Activated naive CD4-positive, alpha-beta T cell (primary cell): ENCODE results near the gene CREB3L1.
A peak's percentile ranks its signal among the peaks of the same experiment; 100 is the strongest.

Experiments used
- DNase-seq, 4 experiments: peaks; one replicate each; lab custom pipeline; 2025; lab: John Stamatoyannopoulos, UW

The CREB3L1 gene

DNA sequence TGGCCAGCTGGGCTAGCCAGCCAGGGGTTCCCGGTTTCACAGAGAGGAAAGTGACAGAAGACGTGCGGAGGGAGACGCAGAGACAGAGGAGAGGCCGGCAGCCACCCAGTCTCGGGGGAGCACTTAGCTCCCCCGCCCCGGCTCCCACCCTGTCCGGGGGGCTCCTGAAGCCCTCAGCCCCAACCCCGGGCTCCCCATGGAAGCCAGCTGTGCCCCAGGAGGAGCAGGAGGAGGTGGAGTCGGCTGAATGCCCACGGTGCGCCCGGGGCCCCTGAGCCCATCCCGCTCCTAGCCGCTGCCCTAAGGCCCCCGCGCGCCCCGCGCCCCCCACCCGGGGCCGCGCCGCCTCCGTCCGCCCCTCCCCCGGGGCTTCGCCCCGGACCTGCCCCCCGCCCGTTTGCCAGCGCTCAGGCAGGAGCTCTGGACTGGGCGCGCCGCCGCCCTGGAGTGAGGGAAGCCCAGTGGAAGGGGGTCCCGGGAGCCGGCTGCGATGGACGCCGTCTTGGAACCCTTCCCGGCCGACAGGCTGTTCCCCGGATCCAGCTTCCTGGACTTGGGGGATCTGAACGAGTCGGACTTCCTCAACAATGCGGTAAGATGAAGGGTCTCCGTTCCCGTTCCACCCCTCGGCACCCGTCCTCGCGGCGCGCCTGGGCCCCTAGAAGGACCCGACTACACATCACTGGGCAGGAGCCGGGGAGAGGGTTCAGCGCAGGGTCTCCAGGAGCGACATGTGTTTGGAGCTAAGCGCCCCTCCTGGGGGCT, at the start of gene CREB3L1:
TSS of gene CREB3L1 (plus strand) at position 41 of the 765 bp plus-strand sequence. CDS start at position 491, 450 bp downstream.
- no peak for DNase-seq

DNA sequence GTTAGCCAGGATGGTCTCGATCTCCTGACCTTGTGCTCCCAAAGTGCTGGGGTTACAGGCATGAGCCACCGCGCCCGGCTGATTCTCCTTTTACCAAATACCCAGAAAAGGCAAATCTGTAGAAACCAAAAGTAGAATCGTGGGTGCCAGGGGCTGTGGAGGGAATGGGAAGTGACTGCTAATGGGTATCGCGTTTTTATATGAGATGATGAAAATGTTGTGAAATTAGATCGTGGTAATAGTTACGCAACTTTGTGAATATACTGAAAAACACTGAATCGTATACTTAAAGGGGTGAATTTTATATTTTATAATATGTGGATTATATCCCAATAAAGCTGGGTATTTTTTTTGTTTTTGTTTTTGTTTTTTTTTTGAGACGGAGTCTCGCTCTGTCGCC, 48.2 kb upstream of the CREB3L1 start:
- no peak for DNase-seq

GRCh38 chr11:46234311-46234710, 43.2 kb upstream of the CREB3L1 start:
- DNase-seq = no peak

GRCh38 chr11:46235777-46236688, 41.4 kb upstream of the CREB3L1 start:
- no peak for DNase-seq

DNA sequence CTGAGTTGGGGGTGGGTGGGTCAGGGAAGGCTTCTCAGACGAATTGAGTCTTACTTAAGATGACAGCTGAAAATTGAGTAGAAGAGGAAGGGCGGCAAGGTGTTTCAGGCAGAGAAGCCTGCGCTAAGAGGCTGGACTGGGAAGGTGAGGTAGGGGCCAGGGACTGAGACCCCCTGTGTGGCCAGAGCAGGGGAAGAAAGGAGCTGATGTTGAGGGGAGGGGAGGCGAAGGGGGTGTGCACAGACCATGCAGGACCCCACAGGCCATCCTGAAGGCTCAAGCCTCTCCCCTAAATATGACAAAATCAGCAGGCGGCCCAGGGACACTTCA, 40.6 kb upstream of the CREB3L1 start:
- no peak for DNase-seq

DNA sequence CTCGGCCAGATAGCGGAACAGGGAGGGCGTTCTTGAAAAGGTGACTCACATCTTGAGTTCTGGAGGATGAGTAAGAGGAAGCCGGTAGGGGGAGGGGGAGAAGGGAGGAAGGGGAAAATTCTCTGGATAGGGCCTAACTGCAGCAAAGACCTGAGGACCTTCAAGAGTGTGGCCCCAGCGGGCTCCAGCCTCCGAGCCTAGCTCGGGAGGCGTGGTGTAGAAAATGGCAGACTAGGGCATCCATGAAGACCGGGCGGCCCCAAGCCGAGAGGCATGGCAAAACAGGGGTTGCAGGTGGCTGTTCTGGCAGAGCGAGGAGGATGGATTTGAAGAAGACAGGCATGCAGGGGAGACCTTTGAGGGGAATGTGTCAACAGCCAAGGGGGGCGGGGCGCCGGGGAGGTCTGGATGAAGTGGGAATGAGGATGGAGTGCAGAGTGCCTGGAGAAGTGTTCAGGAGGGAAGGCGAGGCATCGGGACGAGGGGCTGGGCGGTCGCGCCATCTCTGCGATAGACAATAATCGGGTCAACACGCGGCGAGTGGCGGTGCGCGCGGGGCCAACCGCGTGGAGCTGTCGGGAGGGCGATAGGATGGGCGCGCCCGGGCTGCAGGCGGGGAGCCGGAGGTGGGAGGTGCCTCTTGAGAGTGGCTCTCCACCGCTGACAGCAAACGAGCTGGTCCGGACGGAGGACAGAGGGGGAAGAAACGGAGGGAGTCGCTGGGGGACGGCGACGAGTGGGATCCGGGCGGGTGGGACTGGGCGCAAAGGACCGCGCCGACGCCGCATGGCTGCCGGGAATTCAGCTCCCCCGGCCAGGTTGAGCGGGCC, 40.0 kb upstream of the CREB3L1 start:
- DNase-seq = peak in 3 of 4 experiments; percentile 16 to 43 (median 24)

GRCh38 chr11:46238078-46238966, 39.1 kb upstream of the CREB3L1 start:
- DNase-seq = peak in 3 of 4 experiments; percentile 11 to 36 (median 25)

GRCh38 chr11:46238967-46239800, 38.3 kb upstream of the CREB3L1 start:
- DNase-seq = peak; percentile 52 to 78 (median 68)

- DNase-seq = no peak
Measured at GRCh38 chr11:46239801-46240061, 37.7 kb upstream of the CREB3L1 start.

GRCh38 chr11:46240371-46240770, 37.1 kb upstream of the CREB3L1 start:
- DNase-seq = no peak

GRCh38 chr11:46240861-46241260, 36.6 kb upstream of the CREB3L1 start:
- no peak for DNase-seq

GRCh38 chr11:46242041-46242951, 35.2 kb upstream of the CREB3L1 start:
- DNase-seq = no peak

GRCh38 chr11:46242952-46243795, 34.3 kb upstream of the CREB3L1 start:
- peak; percentile 49 to 81 (median 73) for DNase-seq

- no peak for DNase-seq
Measured at GRCh38 chr11:46243796-46244109, 33.7 kb upstream of the CREB3L1 start.

DNA sequence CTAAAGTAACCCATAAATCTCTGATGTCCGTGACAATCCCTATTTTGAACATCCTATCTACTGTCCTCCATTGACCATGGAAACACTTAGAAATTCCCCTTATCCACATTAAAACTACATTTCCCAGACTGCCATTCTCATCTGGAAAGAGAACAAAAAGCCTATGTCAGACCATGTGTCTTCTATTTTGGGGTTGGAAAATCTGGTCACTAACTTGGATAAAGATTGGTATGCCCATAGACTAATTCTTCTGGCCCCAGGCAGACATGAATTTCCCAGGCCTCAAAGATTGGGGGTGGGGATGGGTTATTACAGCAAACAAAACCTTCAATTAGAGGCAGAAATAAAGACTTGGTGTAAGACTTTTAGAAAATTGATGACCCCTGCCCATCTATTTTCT, 30.9 kb upstream of the CREB3L1 start:
- DNase-seq = no peak

DNA sequence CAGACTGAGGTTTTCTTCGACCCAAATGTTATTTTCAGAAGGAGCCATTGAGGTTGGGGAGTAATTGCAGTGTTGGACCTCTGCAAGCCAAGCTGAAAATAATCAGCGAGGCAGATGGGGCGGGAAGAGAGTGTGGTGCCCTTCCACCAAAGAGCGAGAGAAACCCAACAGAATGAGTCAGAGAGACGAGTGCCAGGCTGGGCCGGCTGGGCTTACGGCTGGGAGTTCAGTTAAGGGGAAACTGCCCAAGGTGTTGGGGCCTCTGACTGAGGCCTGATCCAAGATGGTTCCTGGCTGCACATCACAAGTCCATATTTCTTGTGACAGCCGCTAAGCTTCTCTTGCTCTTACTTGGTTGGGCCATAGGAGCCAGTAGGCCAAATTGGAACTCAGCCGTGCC, 30.4 kb upstream of the CREB3L1 start:
- no peak for DNase-seq

GRCh38 chr11:46247659-46248058, 29.8 kb upstream of the CREB3L1 start:
- DNase-seq = peak in 1 of 4 experiments; percentile 10

- no peak for DNase-seq
Measured at GRCh38 chr11:46248289-46249102, 29.0 kb upstream of the CREB3L1 start.
